Measurements from ENCODE around the gene TOP1. TPM values are rescaled to one million over a fixed set of nuclear protein-coding genes. Genes with fewer than 3 reads are reported as not detected.

Gene TOP1
- total RNA-seq, 1 experiment from 2014 or later = 81.8 TPM

DNA sequence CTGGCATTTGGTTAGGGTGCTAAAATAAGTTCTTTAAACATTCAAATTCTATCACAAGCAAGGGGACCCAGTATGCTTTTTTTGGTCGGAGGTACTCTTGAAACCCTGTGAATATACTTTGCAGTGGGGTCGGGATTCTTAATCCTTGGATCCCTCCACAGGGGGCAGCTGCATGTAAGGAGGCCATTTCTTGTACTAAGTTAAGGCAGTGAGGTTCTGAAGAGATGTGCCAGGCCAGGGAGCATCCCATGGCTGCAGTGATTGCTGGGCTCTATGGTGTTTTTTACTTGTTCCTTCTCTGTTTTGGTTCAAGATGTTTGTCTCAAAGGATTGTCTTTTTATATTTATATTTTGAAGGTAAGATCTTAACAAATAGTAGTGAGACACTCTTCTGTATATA lies 50.4 kb downstream of the TOP1 start:
- DNase-seq (ENCODE audit: low spot score) (no peak), ATAC-seq (no peak)
- Mint-ChIP-seq H3K9me3 (no peaks in the 10 kb centered on the region), H3K4me3 (no peak overlapping the region), H3K27me3 (ENCODE audit: low read depth) (no peaks in the 10 kb centered on the region), H3K4me1 (0 out of 2 replicates have a peak, but pooled peaks cover 3% of the 10 kb centered on the region), H3K36me3 (peaks cover 48% of the 10 kb centered on the region), H3K27ac (no peak overlapping the region)
- ChIA-PET POLR2A (no interaction called here), CTCF (interaction anchor here (0.6 to 5.7 kb wide), 9 partner anchors 9 to 116 kb away, joined by 3 to 41 read pairs (median 4); no protein-coding TSS in a partner anchor)
- TF ChIP-seq RORB (CRISPR knock-in tag; IDR thresholded peaks at IDR 0.05) (no peak), NR1H2 (CRISPR knock-in tag; IDR thresholded peaks at IDR 0.05) (no peak), ZNF317 (CRISPR knock-in tag; IDR thresholded peaks at IDR 0.05; ENCODE audit: borderline replicate concordance, low read depth) (no peak), NFATC4 (CRISPR knock-in tag; IDR thresholded peaks at IDR 0.05) (no peak)

DNA sequence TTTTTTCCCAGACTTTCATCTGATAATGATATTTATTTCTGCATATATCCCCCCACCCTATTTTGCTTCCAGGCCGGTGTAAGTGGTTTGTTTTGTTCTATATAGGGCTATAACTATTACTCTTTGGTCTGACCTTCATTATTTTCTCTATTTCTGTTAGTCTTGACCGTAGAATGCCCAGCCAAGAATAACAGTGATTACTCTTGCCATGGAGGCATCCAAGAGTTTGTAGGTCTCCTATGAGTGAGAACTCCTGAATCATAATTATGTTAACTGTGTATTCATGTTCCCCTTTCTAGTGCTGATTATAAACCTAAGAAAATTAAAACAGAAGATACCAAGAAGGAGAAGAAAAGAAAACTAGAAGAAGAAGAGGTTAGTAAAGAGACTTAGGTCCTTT lies 52.2 kb downstream of the TOP1 start:
- Mint-ChIP-seq H3K36me3 (peaks cover 65% of the 10 kb centered on the region), H3K27me3 (ENCODE audit: low read depth) (no peaks in the 10 kb centered on the region), H3K4me3 (no peak overlapping the region), H3K4me1 (no peaks in the 10 kb centered on the region), H3K9me3 (no peaks in the 10 kb centered on the region), H3K27ac (no peak overlapping the region)
- ChIA-PET POLR2A (no interaction called here), CTCF (no interaction called here)
- TF ChIP-seq, protein P1, sequence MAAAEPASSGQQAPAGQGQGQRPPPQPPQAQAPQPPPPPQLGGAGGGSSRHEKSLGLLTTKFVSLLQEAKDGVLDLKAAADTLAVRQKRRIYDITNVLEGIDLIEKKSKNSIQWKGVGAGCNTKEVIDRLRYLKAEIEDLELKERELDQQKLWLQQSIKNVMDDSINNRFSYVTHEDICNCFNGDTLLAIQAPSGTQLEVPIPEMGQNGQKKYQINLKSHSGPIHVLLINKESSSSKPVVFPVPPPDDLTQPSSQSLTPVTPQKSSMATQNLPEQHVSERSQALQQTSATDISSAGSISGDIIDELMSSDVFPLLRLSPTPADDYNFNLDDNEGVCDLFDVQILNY (CRISPR knock-in tag; IDR thresholded peaks at IDR 0.05) = no peak
- TF ChIP-seq, protein P2, sequence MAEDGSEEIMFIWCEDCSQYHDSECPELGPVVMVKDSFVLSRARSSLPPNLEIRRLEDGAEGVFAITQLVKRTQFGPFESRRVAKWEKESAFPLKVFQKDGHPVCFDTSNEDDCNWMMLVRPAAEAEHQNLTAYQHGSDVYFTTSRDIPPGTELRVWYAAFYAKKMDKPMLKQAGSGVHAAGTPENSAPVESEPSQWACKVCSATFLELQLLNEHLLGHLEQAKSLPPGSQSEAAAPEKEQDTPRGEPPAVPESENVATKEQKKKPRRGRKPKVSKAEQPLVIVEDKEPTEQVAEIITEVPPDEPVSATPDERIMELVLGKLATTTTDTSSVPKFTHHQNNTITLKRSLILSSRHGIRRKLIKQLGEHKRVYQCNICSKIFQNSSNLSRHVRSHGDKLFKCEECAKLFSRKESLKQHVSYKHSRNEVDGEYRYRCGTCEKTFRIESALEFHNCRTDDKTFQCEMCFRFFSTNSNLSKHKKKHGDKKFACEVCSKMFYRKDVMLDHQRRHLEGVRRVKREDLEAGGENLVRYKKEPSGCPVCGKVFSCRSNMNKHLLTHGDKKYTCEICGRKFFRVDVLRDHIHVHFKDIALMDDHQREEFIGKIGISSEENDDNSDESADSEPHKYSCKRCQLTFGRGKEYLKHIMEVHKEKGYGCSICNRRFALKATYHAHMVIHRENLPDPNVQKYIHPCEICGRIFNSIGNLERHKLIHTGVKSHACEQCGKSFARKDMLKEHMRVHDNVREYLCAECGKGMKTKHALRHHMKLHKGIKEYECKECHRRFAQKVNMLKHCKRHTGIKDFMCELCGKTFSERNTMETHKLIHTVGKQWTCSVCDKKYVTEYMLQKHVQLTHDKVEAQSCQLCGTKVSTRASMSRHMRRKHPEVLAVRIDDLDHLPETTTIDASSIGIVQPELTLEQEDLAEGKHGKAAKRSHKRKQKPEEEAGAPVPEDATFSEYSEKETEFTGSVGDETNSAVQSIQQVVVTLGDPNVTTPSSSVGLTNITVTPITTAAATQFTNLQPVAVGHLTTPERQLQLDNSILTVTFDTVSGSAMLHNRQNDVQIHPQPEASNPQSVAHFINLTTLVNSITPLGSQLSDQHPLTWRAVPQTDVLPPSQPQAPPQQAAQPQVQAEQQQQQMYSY (CRISPR knock-in tag; IDR thresholded peaks at IDR 0.05) = no peak
- no peak for TF ChIP-seq ZNF263 (CRISPR knock-in tag; IDR thresholded peaks at IDR 0.05; ENCODE audit: low read depth)
- TF ChIP-seq, protein P3, sequence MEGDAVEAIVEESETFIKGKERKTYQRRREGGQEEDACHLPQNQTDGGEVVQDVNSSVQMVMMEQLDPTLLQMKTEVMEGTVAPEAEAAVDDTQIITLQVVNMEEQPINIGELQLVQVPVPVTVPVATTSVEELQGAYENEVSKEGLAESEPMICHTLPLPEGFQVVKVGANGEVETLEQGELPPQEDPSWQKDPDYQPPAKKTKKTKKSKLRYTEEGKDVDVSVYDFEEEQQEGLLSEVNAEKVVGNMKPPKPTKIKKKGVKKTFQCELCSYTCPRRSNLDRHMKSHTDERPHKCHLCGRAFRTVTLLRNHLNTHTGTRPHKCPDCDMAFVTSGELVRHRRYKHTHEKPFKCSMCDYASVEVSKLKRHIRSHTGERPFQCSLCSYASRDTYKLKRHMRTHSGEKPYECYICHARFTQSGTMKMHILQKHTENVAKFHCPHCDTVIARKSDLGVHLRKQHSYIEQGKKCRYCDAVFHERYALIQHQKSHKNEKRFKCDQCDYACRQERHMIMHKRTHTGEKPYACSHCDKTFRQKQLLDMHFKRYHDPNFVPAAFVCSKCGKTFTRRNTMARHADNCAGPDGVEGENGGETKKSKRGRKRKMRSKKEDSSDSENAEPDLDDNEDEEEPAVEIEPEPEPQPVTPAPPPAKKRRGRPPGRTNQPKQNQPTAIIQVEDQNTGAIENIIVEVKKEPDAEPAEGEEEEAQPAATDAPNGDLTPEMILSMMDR (IDR thresholded peaks at IDR 0.05) = no peak
- TF ChIP-seq NR3C1 (CRISPR knock-in tag; conservative IDR thresholded peaks at IDR 0.05; ENCODE audit: low read depth) = no peak
- TF ChIP-seq ZNF416 (CRISPR knock-in tag; IDR thresholded peaks at IDR 0.05) = no peak
- no peak for TF ChIP-seq FOXP1 (CRISPR knock-in tag; IDR thresholded peaks at IDR 0.05; ENCODE audit: borderline replicate concordance)
- no peak for TF ChIP-seq GTF2I (CRISPR knock-in tag; conservative IDR thresholded peaks at IDR 0.05)
- no peak for TF ChIP-seq ZNF396 (CRISPR knock-in tag; IDR thresholded peaks at IDR 0.05; ENCODE audit: borderline replicate concordance)
- TF ChIP-seq ZNF219 (CRISPR knock-in tag; IDR thresholded peaks at IDR 0.05; ENCODE audit: borderline replicate concordance) = no peak
- TF ChIP-seq NFATC4 (CRISPR knock-in tag; IDR thresholded peaks at IDR 0.05) = no peak
- TF ChIP-seq NFE2L1 (CRISPR knock-in tag; IDR thresholded peaks at IDR 0.05) = no peak
- TF ChIP-seq, protein P4, sequence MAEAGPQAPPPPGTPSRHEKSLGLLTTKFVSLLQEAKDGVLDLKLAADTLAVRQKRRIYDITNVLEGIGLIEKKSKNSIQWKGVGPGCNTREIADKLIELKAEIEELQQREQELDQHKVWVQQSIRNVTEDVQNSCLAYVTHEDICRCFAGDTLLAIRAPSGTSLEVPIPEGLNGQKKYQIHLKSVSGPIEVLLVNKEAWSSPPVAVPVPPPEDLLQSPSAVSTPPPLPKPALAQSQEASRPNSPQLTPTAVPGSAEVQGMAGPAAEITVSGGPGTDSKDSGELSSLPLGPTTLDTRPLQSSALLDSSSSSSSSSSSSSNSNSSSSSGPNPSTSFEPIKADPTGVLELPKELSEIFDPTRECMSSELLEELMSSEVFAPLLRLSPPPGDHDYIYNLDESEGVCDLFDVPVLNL (CRISPR knock-in tag; IDR thresholded peaks at IDR 0.05; ENCODE audit: borderline replicate concordance, low read depth) = no peak
- TF ChIP-seq FOXK1 (CRISPR knock-in tag; IDR thresholded peaks at IDR 0.05) = no peak
- TF ChIP-seq, protein P5, sequence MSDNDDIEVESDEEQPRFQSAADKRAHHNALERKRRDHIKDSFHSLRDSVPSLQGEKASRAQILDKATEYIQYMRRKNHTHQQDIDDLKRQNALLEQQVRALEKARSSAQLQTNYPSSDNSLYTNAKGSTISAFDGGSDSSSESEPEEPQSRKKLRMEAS (CRISPR knock-in tag; IDR thresholded peaks at IDR 0.05) = no peak
- no peak for TF ChIP-seq MYBL2 (CRISPR knock-in tag; IDR thresholded peaks at IDR 0.05)
- TF ChIP-seq, protein P6, sequence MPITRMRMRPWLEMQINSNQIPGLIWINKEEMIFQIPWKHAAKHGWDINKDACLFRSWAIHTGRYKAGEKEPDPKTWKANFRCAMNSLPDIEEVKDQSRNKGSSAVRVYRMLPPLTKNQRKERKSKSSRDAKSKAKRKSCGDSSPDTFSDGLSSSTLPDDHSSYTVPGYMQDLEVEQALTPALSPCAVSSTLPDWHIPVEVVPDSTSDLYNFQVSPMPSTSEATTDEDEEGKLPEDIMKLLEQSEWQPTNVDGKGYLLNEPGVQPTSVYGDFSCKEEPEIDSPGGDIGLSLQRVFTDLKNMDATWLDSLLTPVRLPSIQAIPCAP (CRISPR knock-in tag; IDR thresholded peaks at IDR 0.05) = no peak
- TF ChIP-seq MXD4 (CRISPR knock-in tag; IDR thresholded peaks at IDR 0.05; ENCODE audit: borderline replicate concordance) = no peak
- TF ChIP-seq TEAD4 (CRISPR knock-in tag; IDR thresholded peaks at IDR 0.05) = no peak
- TF ChIP-seq, protein P7, sequence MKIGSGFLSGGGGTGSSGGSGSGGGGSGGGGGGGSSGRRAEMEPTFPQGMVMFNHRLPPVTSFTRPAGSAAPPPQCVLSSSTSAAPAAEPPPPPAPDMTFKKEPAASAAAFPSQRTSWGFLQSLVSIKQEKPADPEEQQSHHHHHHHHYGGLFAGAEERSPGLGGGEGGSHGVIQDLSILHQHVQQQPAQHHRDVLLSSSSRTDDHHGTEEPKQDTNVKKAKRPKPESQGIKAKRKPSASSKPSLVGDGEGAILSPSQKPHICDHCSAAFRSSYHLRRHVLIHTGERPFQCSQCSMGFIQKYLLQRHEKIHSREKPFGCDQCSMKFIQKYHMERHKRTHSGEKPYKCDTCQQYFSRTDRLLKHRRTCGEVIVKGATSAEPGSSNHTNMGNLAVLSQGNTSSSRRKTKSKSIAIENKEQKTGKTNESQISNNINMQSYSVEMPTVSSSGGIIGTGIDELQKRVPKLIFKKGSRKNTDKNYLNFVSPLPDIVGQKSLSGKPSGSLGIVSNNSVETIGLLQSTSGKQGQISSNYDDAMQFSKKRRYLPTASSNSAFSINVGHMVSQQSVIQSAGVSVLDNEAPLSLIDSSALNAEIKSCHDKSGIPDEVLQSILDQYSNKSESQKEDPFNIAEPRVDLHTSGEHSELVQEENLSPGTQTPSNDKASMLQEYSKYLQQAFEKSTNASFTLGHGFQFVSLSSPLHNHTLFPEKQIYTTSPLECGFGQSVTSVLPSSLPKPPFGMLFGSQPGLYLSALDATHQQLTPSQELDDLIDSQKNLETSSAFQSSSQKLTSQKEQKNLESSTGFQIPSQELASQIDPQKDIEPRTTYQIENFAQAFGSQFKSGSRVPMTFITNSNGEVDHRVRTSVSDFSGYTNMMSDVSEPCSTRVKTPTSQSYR (CRISPR knock-in tag; IDR thresholded peaks at IDR 0.05) = no peak
- DNase-seq (ENCODE audit: low spot score) (no peak), ATAC-seq (no peak)

Data from WTC11 (cell line).